Activated CD4-positive, alpha-beta T cell treated with anti-CD3 and anti-CD28 coated beads for 4 hours (primary cell): Measurements from ENCODE around the gene OVOL3.
"Not testable (repeated sequence)": the region's sequence is repeated elsewhere in the genome, so short reads cannot be mapped to it uniquely, and the experiment has no call there.

Experiments used
- DNase-seq, 2 donors: peaks; one replicate each; pipeline ENCODE4 v3.0.0-alpha.2; 2020

OVOL3 gene

GRCh38 chr19:36110487-36111199 is at the start of gene OVOL3:
TSS of gene OVOL3 (plus strand) at chr19:36111143. CDS start at chr19:36111203, 60 bp downstream.
- no peak for DNase-seq

GRCh38 chr19:36061367-36061766 is 49.6 kb upstream of the OVOL3 start:
- DNase-seq: no peak

GRCh38 chr19:36064826-36065225 is 46.1 kb upstream of the OVOL3 start:
- DNase-seq: no peak

GRCh38 chr19:36067681-36068080 is 43.3 kb upstream of the OVOL3 start:
- DNase-seq: no peak

- not testable (repeated sequence) for DNase-seq
These were observed 42.0 kb upstream of the OVOL3 start for GRCh38 chr19:36068810-36069499.

GRCh38 chr19:36072081-36072480 is 38.9 kb upstream of the OVOL3 start:
- no peak for DNase-seq

GRCh38 chr19:36073121-36073876 is 37.6 kb upstream of the OVOL3 start:
- no peak for DNase-seq

GRCh38 chr19:36079389-36079945 is 31.5 kb upstream of the OVOL3 start:
- DNase-seq: no peak

GRCh38 chr19:36081385-36081784 is 29.6 kb upstream of the OVOL3 start:
- no peak for DNase-seq

- no peak for DNase-seq
These were observed 29.0 kb upstream of the OVOL3 start for GRCh38 chr19:36081894-36082293.

- no peak for DNase-seq
These were observed 28.0 kb upstream of the OVOL3 start for GRCh38 chr19:36082916-36083315.

- DNase-seq: no peak
These were observed 26.5 kb upstream of the OVOL3 start for GRCh38 chr19:36084231-36085009.

GRCh38 chr19:36086326-36086725 is 24.6 kb upstream of the OVOL3 start:
- no peak for DNase-seq

GRCh38 chr19:36089847-36090246 is 21.1 kb upstream of the OVOL3 start:
- DNase-seq: no peak

GRCh38 chr19:36090910-36091695 is 19.8 kb upstream of the OVOL3 start:
- DNase-seq: no peak

GRCh38 chr19:36092566-36092965 is 18.4 kb upstream of the OVOL3 start:
- no peak for DNase-seq

GRCh38 chr19:36093146-36093662 is 17.7 kb upstream of the OVOL3 start:
- no peak for DNase-seq

- DNase-seq: no peak
These were observed 17.3 kb upstream of the OVOL3 start for GRCh38 chr19:36093687-36094086.

GRCh38 chr19:36097036-36097435 is 13.9 kb upstream of the OVOL3 start:
- no peak for DNase-seq

GRCh38 chr19:36099166-36099785 is 11.7 kb upstream of the OVOL3 start:
- DNase-seq: no peak

GRCh38 chr19:36100476-36100875 is 10.5 kb upstream of the OVOL3 start:
- no peak for DNase-seq
